MM.1S (cell line): ENCODE results near the gene KDM4B.
"Not testable (repeated sequence)": the region's sequence is repeated elsewhere in the genome, so short reads cannot be mapped to it uniquely, and the experiment has no call there.

Source experiments
- DNase-seq: peaks from one replicate; pipeline ENCODE4 v3.0.0-alpha.2; 2015
- H2AFZ ChIP-seq: fragments of 300-600 bp; sonication (generic); 2 replicates; pipeline ENCODE4 v1.6.0; 2016; ENCODE audit warnings: antibody characterized with exemption, low read length
- H3F3A ChIP-seq: fragments of 300-600 bp; sonication (generic); 2 replicates; pipeline ENCODE4 v1.6.1; 2016; ENCODE audit warnings: mild to moderate bottlenecking, antibody characterized with exemption, low read length, moderate library complexity, mixed read lengths; ENCODE audit not compliant: insufficient read depth
- H3K27ac ChIP-seq: fragments of 300-600 bp; sonication (generic); 2 replicates; pipeline ENCODE4 v1.5.1; 2016; ENCODE audit warnings: mild to moderate bottlenecking, low read length
- H3K27me3 ChIP-seq: fragments of 300-600 bp; sonication (generic); replicated peaks from 2 replicates; pipeline ENCODE4 v1.6.0; 2016; ENCODE audit warnings: low read length; ENCODE audit not compliant: insufficient read depth
- H3K36me3 ChIP-seq: fragments of 300-600 bp; sonication (generic); replicated peaks from 2 replicates; pipeline ENCODE4 v1.6.1; 2016; ENCODE audit warnings: mild to moderate bottlenecking, low read length, mixed read lengths; ENCODE audit not compliant: insufficient read depth
- H3K4me1 ChIP-seq: fragments of 300-600 bp; sonication (generic); 2 replicates; pipeline ENCODE4 v1.6.1; 2016; ENCODE audit warnings: low read length, mixed read lengths
- H3K4me2 ChIP-seq: fragments of 300-600 bp; sonication (generic); 2 replicates; pipeline ENCODE4 v1.6.0; 2016; ENCODE audit warnings: low read depth, low read length
- H3K4me3 ChIP-seq: fragments of 300-600 bp; sonication (generic); 2 replicates; pipeline ENCODE4 v1.5.1; 2016; ENCODE audit warnings: low read length, mixed read lengths
- H3K79me2 ChIP-seq: fragments of 300-600 bp; sonication (generic); 2 replicates; pipeline ENCODE4 v1.6.1; 2016; ENCODE audit warnings: mixed run types, low read length, mixed read lengths
- H3K9ac ChIP-seq: fragments of 300-600 bp; sonication (generic); 2 replicates; pipeline ENCODE4 v1.6.1; 2016; ENCODE audit warnings: low read length, mixed read lengths
- H3K9me2 ChIP-seq: fragments of 300-600 bp; sonication (generic); replicated peaks from 2 replicates; pipeline ENCODE4 v1.6.1; 2016; ENCODE audit warnings: mild to moderate bottlenecking, low read length, mixed read lengths; ENCODE audit not compliant: insufficient read depth
- H3K9me3 ChIP-seq: fragments of 300-600 bp; sonication (generic); replicated peaks from 2 replicates; pipeline ENCODE4 v1.6.1; 2016; ENCODE audit warnings: mild to moderate bottlenecking, low read length, mixed read lengths; ENCODE audit not compliant: insufficient read depth
- H4K20me1 ChIP-seq: fragments of 300-600 bp; sonication (generic); 2 replicates; pipeline ENCODE4 v1.6.1; 2016; ENCODE audit warnings: mild to moderate bottlenecking, low read length, moderate library complexity, mixed read lengths; ENCODE audit not compliant: insufficient read depth
- EZH2 ChIP-seq: fragments of 300-600 bp; sonication (generic); optimal IDR thresholded peaks from 2 replicates; pipeline ENCODE3; 2017; ENCODE audit warnings: low read depth, mild to moderate bottlenecking, antibody characterized with exemption, low read length, mixed read lengths
- EZH2phosphoT487 ChIP-seq: fragments of 300-600 bp; sonication (generic); IDR thresholded peaks from 2 replicates; pipeline ENCODE4 v1.6.1; 2018; ENCODE audit warnings: antibody characterized with exemption, low read length
- TF ChIP-seq, protein P1 (sequence below): fragments of 300-600 bp; sonication (generic); IDR thresholded peaks from 2 replicates; pipeline ENCODE4 v1.5.1; 2016; ENCODE audit warnings: antibody characterized with exemption, low read length, mixed read lengths

Gene KDM4B

DNA sequence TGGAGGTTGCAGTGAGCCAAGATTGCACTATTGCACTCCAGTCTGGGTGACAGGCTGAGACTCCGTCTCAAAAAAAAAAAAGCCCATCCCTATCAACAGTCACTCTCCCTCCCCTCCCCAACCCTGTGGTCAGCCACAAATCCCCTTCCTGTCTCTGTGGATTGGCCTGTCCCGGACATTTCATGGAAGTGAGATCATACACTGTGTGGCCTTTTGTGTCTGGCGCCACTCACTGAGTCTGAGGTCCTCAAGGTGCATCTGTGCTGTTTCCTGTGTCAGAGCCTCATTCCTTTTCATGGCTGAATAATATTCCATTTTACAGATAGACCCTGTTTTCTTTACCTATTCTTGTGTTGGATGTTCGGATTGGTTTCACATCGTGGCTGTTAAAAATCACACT, 222.2 kb downstream of the KDM4B start:
- H3K4me2 ChIP-seq, result no peak overlapping the region
- H2AFZ ChIP-seq, result no peak overlapping the region
- H3K9me3 ChIP-seq, result no peaks in the 10 kb centered on the region
- no peaks in the 10 kb centered on the region for H4K20me1 ChIP-seq
- no peak overlapping the region for H3K9ac ChIP-seq
- DNase-seq, result no peak
- H3K27me3 ChIP-seq, result peaks cover 89% of the 10 kb centered on the region
- H3K4me3 ChIP-seq, result no peak overlapping the region
- H3F3A ChIP-seq, result no peaks in the 10 kb centered on the region
- no peaks in the 10 kb centered on the region for H3K9me2 ChIP-seq
- TF ChIP-seq, protein P1, sequence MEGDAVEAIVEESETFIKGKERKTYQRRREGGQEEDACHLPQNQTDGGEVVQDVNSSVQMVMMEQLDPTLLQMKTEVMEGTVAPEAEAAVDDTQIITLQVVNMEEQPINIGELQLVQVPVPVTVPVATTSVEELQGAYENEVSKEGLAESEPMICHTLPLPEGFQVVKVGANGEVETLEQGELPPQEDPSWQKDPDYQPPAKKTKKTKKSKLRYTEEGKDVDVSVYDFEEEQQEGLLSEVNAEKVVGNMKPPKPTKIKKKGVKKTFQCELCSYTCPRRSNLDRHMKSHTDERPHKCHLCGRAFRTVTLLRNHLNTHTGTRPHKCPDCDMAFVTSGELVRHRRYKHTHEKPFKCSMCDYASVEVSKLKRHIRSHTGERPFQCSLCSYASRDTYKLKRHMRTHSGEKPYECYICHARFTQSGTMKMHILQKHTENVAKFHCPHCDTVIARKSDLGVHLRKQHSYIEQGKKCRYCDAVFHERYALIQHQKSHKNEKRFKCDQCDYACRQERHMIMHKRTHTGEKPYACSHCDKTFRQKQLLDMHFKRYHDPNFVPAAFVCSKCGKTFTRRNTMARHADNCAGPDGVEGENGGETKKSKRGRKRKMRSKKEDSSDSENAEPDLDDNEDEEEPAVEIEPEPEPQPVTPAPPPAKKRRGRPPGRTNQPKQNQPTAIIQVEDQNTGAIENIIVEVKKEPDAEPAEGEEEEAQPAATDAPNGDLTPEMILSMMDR, result no peak
- no peak for TF ChIP-seq EZH2
- TF ChIP-seq EZH2phosphoT487, result no peak
- no peaks in the 10 kb centered on the region for H3K4me1 ChIP-seq
- no peak overlapping the region for H3K27ac ChIP-seq
- no peaks in the 10 kb centered on the region for H3K79me2 ChIP-seq
- H3K36me3 ChIP-seq, result no peaks in the 10 kb centered on the region

GRCh38 chr19:5192568-5192967, 223.7 kb downstream of the KDM4B start:
- Histone ChIP-seq H3K27me3 (peaks cover 88% of the 10 kb centered on the region), H3K36me3 (no peaks in the 10 kb centered on the region), H3K4me3 (no peak overlapping the region), H3K27ac (no peak overlapping the region), H3K9me2 (no peaks in the 10 kb centered on the region), H3K79me2 (no peaks in the 10 kb centered on the region), H3K4me2 (no peak overlapping the region), H3K4me1 (no peaks in the 10 kb centered on the region), H4K20me1 (no peaks in the 10 kb centered on the region), H3F3A (no peaks in the 10 kb centered on the region), H3K9ac (no peak overlapping the region), H2AFZ (no peak overlapping the region), H3K9me3 (no peaks in the 10 kb centered on the region)
- DNase-seq, result no peak
- TF ChIP-seq EZH2phosphoT487 (no peak), EZH2 (no peak)
- TF ChIP-seq, protein P1, result no peak

GRCh38 chr19:5193192-5193591, 224.3 kb downstream of the KDM4B start:
- peaks cover 84% of the 10 kb centered on the region for H3K27me3 ChIP-seq
- TF ChIP-seq EZH2phosphoT487, result no peak
- TF ChIP-seq, protein P1, result no peak
- TF ChIP-seq EZH2, result no peak
- H3F3A ChIP-seq, result no peaks in the 10 kb centered on the region
- H3K9me3 ChIP-seq, result no peaks in the 10 kb centered on the region
- H3K36me3 ChIP-seq, result no peaks in the 10 kb centered on the region
- H3K79me2 ChIP-seq, result no peaks in the 10 kb centered on the region
- no peak for DNase-seq
- no peak overlapping the region for H2AFZ ChIP-seq
- H3K4me3 ChIP-seq, result no peak overlapping the region
- no peak overlapping the region for H3K27ac ChIP-seq
- no peaks in the 10 kb centered on the region for H3K9me2 ChIP-seq
- H3K4me2 ChIP-seq, result no peak overlapping the region
- no peak overlapping the region for H3K9ac ChIP-seq
- H4K20me1 ChIP-seq, result no peaks in the 10 kb centered on the region
- no peaks in the 10 kb centered on the region for H3K4me1 ChIP-seq

GRCh38 chr19:5194641-5195040, 225.7 kb downstream of the KDM4B start:
- Histone ChIP-seq H3F3A (no peaks in the 10 kb centered on the region), H3K4me3 (no peak overlapping the region), H3K9me2 (no peaks in the 10 kb centered on the region), H3K4me2 (no peak overlapping the region), H2AFZ (no peak overlapping the region), H3K27me3 (peaks cover 85% of the 10 kb centered on the region), H3K4me1 (no peaks in the 10 kb centered on the region), H3K9me3 (no peaks in the 10 kb centered on the region), H3K79me2 (no peaks in the 10 kb centered on the region), H3K36me3 (no peaks in the 10 kb centered on the region), H4K20me1 (no peaks in the 10 kb centered on the region), H3K9ac (no peak overlapping the region), H3K27ac (no peak overlapping the region)
- TF ChIP-seq, protein P1, result no peak
- no peak for TF ChIP-seq EZH2
- TF ChIP-seq EZH2phosphoT487, result no peak
- DNase-seq, result no peak

DNA sequence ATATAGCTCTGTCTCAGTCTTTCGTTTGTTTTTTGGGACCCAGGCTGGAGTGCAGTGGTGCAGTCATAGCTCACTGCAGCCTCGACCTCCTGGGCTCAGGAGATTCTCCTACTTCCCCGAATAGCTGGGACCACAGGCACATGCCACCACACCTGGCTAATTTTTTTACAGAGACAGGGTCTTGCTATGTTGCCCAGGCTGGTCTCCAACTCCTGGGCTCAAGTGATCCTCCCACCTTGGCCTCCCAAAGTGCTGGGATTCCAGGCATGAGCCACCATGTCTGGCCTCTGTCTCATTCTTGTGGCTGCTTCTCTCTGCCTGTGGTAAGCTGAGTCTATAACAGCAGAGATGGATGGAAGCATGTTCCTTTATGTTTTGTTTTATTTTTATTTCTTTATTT, 226.7 kb downstream of the KDM4B start:
- H3K27ac ChIP-seq, H3K4me2 ChIP-seq, H3F3A ChIP-seq, H3K9me2 ChIP-seq, DNase-seq, H3K4me3 ChIP-seq, H3K9me3 ChIP-seq, H3K9ac ChIP-seq, H4K20me1 ChIP-seq, H2AFZ ChIP-seq, H3K4me1 ChIP-seq, H3K36me3 ChIP-seq, H3K79me2 ChIP-seq: not testable (repeated sequence)
- peaks cover 85% of the 10 kb centered on the region for H3K27me3 ChIP-seq
